H1 (cell line): ENCODE data around the gene UBR3.

Experiments used
- CREB1 ChIP-seq: IDR thresholded peaks from 2 replicates; pipeline ENCODE4 v1.6.1; 2012; ENCODE audit warnings: inconsistent platforms
- EP300 ChIP-seq, 2 experiments: IDR thresholded peaks; 1 replicate in 1 of 2; 2 replicates in 1 of 2; pipeline ENCODE4 v1.6.1; 2011 to 2012; ENCODE audit warnings: low read depth in 2 of 2, low read length in 2 of 2, mild to moderate bottlenecking in 2 of 2, borderline replicate concordance in 1 of 2, inconsistent platforms in 1 of 2, moderate library complexity in 1 of 2
- GABPA ChIP-seq: IDR thresholded peaks from 2 replicates; pipeline ENCODE4 v1.6.1; 2011; ENCODE audit warnings: mild to moderate bottlenecking, low read length, moderate library complexity, borderline replicate concordance; ENCODE audit not compliant: insufficient read depth
- JUND ChIP-seq: IDR thresholded peaks from 2 replicates; pipeline ENCODE4 v1.6.1; 2011; ENCODE audit warnings: mild to moderate bottlenecking, improper control_type of control experiment, low read length
- POLR2A ChIP-seq, 2 experiments: IDR thresholded peaks; 1 replicate in 1 of 2; 2 replicates in 1 of 2; pipeline ENCODE4 v1.6.1; 2011; ENCODE audit warnings: low read depth in 2 of 2, low read length in 2 of 2, mild to moderate bottlenecking in 2 of 2; ENCODE audit errors: control extremely low read depth in 1 of 2
- RBBP5 ChIP-seq: IDR thresholded peaks from 2 replicates; pipeline ENCODE4 v1.7.1; 2012; ENCODE audit warnings: low read depth, mild to moderate bottlenecking, inconsistent platforms, low read length, moderate library complexity, borderline replicate concordance
- SP1 ChIP-seq: IDR thresholded peaks from 2 replicates; pipeline ENCODE4 v1.6.1; 2011; ENCODE audit warnings: low read depth, low read length
- TBP ChIP-seq: IDR thresholded peaks from 2 replicates; pipeline ENCODE4 v1.6.1; 2011; ENCODE audit warnings: low read depth, low read length, improper control_type of control experiment
- TF ChIP-seq, protein P1 (sequence below), 3 experiments: IDR thresholded peaks; 1 replicate in 2 of 3; 2 replicates in 1 of 3; pipeline versions ENCODE4 v1.5.1 to v1.6.1; 2011; ENCODE audit warnings: low read length in 3 of 3, mild to moderate bottlenecking in 3 of 3, inconsistent platforms in 2 of 3, low read depth in 1 of 3, moderate library complexity in 1 of 3; ENCODE audit not compliant: insufficient read depth in 1 of 3; ENCODE audit errors: control extremely low read depth in 1 of 3
- TF ChIP-seq, protein P2 (sequence below): IDR thresholded peaks from 2 replicates; pipeline ENCODE4 v1.6.1; 2011; ENCODE audit warnings: low read length, improper control_type of control experiment
- TF ChIP-seq, protein P3 (sequence below): IDR thresholded peaks from 2 replicates; pipeline ENCODE4 v1.6.1; 2012; ENCODE audit warnings: inconsistent platforms

DNA sequence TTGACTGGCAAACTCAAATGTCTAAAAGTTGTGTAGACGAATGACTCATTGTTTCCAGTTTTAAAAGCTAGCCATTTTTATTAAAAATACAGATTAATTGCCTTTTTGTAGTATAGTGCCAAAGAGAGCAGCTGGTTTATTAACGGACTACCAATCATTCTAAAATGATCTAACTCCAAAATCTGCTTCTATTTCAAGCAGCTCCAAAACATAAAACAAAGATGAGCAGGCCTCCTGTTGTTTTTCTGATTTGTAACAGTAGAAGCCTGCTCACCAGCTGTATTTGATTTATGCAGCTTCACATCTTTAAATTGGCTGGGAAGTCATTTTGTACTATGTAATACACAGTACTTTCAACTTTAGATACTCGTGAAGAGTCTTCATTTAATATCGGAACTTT lies 171.8 kb downstream of the UBR3 start:
- TF ChIP-seq, protein P1, sequence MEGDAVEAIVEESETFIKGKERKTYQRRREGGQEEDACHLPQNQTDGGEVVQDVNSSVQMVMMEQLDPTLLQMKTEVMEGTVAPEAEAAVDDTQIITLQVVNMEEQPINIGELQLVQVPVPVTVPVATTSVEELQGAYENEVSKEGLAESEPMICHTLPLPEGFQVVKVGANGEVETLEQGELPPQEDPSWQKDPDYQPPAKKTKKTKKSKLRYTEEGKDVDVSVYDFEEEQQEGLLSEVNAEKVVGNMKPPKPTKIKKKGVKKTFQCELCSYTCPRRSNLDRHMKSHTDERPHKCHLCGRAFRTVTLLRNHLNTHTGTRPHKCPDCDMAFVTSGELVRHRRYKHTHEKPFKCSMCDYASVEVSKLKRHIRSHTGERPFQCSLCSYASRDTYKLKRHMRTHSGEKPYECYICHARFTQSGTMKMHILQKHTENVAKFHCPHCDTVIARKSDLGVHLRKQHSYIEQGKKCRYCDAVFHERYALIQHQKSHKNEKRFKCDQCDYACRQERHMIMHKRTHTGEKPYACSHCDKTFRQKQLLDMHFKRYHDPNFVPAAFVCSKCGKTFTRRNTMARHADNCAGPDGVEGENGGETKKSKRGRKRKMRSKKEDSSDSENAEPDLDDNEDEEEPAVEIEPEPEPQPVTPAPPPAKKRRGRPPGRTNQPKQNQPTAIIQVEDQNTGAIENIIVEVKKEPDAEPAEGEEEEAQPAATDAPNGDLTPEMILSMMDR (IDR thresholded peaks at IDR 0.05; ENCODE audit: control extremely low read depth in 1 of 3, insufficient read depth in 1 of 3, low read depth in 1 of 3, low read length in 3 of 3), result no peak
- no peak for TF ChIP-seq JUND
- TF ChIP-seq POLR2A (IDR thresholded peaks at IDR 0.05; ENCODE audit: control extremely low read depth in 1 of 2, low read depth in 2 of 2, low read length in 2 of 2), result no peak
- no peak for TF ChIP-seq TBP
- TF ChIP-seq, protein P2, sequence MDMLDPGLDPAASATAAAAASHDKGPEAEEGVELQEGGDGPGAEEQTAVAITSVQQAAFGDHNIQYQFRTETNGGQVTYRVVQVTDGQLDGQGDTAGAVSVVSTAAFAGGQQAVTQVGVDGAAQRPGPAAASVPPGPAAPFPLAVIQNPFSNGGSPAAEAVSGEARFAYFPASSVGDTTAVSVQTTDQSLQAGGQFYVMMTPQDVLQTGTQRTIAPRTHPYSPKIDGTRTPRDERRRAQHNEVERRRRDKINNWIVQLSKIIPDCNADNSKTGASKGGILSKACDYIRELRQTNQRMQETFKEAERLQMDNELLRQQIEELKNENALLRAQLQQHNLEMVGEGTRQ, result no peak
- TF ChIP-seq EP300 (IDR thresholded peaks at IDR 0.05; ENCODE audit: borderline replicate concordance in 1 of 2, low read depth in 2 of 2, low read length in 2 of 2), result no peak
- TF ChIP-seq, protein P3, sequence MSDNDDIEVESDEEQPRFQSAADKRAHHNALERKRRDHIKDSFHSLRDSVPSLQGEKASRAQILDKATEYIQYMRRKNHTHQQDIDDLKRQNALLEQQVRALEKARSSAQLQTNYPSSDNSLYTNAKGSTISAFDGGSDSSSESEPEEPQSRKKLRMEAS, result no peak
- TF ChIP-seq CREB1, result no peak
- no peak for TF ChIP-seq SP1
- TF ChIP-seq RBBP5, result no peak
- no peak for TF ChIP-seq GABPA
